Thyroid gland (tissue), 4 donors: ENCODE data around the gene CGB7.

Experiments
- POLR2A ChIP-seq, 2 donors: fragments of 450-650 bp; IDR thresholded peaks; one replicate each; pipeline ENCODE4 v1.6.1; 2017; ENCODE audit warnings: antibody characterized with exemption in 2 of 2, mild to moderate bottlenecking in 2 of 2, moderate library complexity in 1 of 2
- TF ChIP-seq, protein P1 (sequence below), 6 experiments: fragments of 200-600 bp in 3 of 6; fragments of 450-650 bp in 3 of 6; sonication (generic) in 3 of 6; IDR thresholded peaks; one replicate each; pipeline ENCODE4 v1.5.1; 2016 to 2019; ENCODE audit warnings: antibody characterized with exemption in 6 of 6, mild to moderate bottlenecking in 2 of 6, inconsistent platforms in 1 of 6, moderate library complexity in 1 of 6

DNA sequence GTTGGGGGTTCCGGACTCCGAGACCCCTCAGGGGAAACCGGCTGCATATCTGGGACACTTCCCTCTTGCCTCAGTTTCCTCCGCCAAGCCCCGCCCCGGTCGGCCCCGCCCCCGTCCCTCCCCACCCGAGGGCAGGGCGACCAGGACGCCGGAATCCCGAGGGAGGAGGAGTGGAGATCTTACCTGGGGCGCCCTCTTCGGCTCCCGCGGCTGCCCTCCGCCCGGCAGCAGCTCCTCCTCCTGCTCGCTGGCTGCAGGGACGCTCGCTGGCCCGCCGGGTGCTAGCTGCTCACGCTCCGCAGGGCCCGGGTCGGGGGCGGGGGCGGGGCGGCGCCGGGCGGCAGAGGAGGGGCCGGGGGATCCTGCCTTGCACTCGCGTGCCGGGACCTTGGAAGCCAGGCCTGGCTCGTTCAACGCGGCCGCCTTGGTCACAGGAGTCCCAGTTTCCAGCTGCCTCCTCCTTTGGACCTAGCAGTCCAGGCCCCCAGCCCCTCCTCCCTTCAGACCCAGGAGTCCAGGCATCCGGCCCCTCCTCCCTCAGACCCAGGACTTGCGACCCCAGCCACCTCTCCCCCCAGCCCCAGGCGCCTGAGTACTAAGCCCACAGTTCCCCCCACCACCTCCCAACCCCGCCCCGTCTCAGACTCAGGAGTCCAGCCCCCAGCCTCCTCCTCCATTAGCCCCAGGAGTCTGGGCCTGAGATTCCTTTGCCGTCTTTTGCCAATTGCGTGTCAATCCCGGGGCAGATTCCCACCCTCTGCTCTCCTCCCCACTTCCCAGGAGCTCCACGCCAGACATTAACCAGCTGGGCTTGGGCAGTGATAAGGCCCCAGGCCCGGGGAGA is 7.4 kb upstream of the CGB7 start, which contains the start of gene NTF4:
- TF ChIP-seq, protein P1, sequence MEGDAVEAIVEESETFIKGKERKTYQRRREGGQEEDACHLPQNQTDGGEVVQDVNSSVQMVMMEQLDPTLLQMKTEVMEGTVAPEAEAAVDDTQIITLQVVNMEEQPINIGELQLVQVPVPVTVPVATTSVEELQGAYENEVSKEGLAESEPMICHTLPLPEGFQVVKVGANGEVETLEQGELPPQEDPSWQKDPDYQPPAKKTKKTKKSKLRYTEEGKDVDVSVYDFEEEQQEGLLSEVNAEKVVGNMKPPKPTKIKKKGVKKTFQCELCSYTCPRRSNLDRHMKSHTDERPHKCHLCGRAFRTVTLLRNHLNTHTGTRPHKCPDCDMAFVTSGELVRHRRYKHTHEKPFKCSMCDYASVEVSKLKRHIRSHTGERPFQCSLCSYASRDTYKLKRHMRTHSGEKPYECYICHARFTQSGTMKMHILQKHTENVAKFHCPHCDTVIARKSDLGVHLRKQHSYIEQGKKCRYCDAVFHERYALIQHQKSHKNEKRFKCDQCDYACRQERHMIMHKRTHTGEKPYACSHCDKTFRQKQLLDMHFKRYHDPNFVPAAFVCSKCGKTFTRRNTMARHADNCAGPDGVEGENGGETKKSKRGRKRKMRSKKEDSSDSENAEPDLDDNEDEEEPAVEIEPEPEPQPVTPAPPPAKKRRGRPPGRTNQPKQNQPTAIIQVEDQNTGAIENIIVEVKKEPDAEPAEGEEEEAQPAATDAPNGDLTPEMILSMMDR (IDR thresholded peaks at IDR 0.05), result no peak
- no peak for TF ChIP-seq POLR2A (IDR thresholded peaks at IDR 0.05)
